ENCODE measurements around the gene CALHM1.
"Not testable (repeated sequence)": the region's sequence is repeated elsewhere in the genome, so short reads cannot be mapped to it uniquely, and the experiment has no call there.

Gene CALHM1

GRCh38 chr10:103428989-103429643, 29.6 kb downstream of the CALHM1 start:
- no peak for DNase-seq

GRCh38 chr10:103427866-103428265, 30.8 kb downstream of the CALHM1 start:
- no peak for DNase-seq

- DNase-seq: no peak
Observed at GRCh38 chr10:103423748-103424147, 35.0 kb downstream of the CALHM1 start.

- no peak for DNase-seq
Observed at GRCh38 chr10:103419101-103419500, 39.6 kb downstream of the CALHM1 start.

- no peak for DNase-seq
Observed at GRCh38 chr10:103417601-103418000, 41.1 kb downstream of the CALHM1 start.

- not testable (repeated sequence) for DNase-seq
Observed at GRCh38 chr10:103417148-103417469, 41.6 kb downstream of the CALHM1 start.

- peak; percentile 11 for DNase-seq
Observed at GRCh38 chr10:103416436-103417147, 42.1 kb downstream of the CALHM1 start.

GRCh38 chr10:103415581-103415980, 43.1 kb downstream of the CALHM1 start:
- DNase-seq: no peak

- DNase-seq: no peak
Observed at GRCh38 chr10:103413564-103413963, 45.1 kb downstream of the CALHM1 start.
